Measurements from ENCODE around the gene GPR87.

DNA sequence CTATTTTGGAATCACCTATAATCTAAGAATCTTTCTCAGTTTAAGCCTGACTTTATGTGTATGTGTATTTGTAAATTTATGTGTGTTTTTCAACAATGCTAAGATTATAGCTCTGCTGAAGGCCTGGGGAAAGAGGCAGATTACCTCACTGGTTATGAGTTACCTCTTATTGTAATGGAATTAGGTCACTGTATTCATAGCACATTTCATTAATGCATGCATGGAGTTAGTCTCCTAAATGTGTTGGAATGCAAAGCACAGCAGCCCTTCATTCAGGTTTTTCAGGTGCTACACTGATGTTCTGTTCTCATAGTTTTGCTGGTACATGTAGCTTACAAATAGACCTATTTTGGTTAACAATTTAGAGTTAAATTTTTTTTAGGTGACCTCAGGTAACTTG is 9.5 kb downstream of the GPR87 start:
- no peak for TF ChIP-seq CTCF (IDR thresholded peaks at IDR 0.05)
- no peak for TF ChIP-seq ZFX (IDR thresholded peaks at IDR 0.05; ENCODE audit: borderline replicate concordance)
